HepG2 (cell line): ENCODE results near the gene KIN. TPM values are rescaled to one million over a fixed set of nuclear protein-coding genes. Genes with fewer than 3 reads are reported as not detected.

ENCODE experiments used
- ATAC-seq: fragments of 200-7000 bp; cut with Tn5 transposase; 3 replicates; pipeline ENCODE4 v1.9.1; 2020; ENCODE audit warnings: mild to moderate bottlenecking, moderate library complexity
- BruUV-seq: library from RNA; stranded (reverse); fragments of 400-500 nt; replicated peaks from 2 replicates; lab custom pipeline; 2021; lab: Mats Ljungman, UMichigan
- CTCF ChIA-PET: fragments of 300-600 bp; formaldehyde crosslinking; extraction: SDS; loops from one replicate; lab custom pipeline; 2021; ENCODE audit warnings: low total read pairs, inconsistent platforms, low intra/inter-chr PET ratio; lab: Yijun Ruan, JAX
- POLR2A ChIA-PET: fragments of 350-600 bp; sonication (Branson Sonifier 250); formaldehyde crosslinking; loops from one replicate; lab custom pipeline; 2020; ENCODE audit warnings: antibody characterized with exemption, inconsistent platforms; lab: Yijun Ruan, JAX
- DNase-seq: peaks from one replicate; pipeline ENCODE4 v3.0.0-alpha.2; 2015; ENCODE audit warnings: low spot score
- FAIRE-seq: peaks from 3 replicates; lab custom pipeline; 2011; peaks lifted over from hg19 to GRCh38; lab: Jason Lieb, UNC
- H2AFZ ChIP-seq: one replicate; pipeline ENCODE4 v1.6.1; 2011; ENCODE audit warnings: low read length, inconsistent platforms
- H3K27ac ChIP-seq: fragments of 300-600 bp; 3 replicates; pipeline ENCODE4 v1.8.0; 2011; ENCODE audit warnings: mixed run types, mild to moderate bottlenecking, mixed read lengths, low read length, inconsistent platforms; ENCODE audit not compliant: insufficient read depth; ENCODE audit errors: extremely low read length
- H3K27me3 ChIP-seq, 2 experiments: fragments of 200-600 bp in 1 of 2; 2 replicates in 1 of 2; 3 replicates in 1 of 2; pipeline versions ENCODE4 v1.6.0 to v1.8.0; 2011; ENCODE audit warnings: low read length in 2 of 2, mild to moderate bottlenecking in 2 of 2, moderate library complexity in 2 of 2, inconsistent platforms in 1 of 2; ENCODE audit not compliant: insufficient read depth in 2 of 2, control insufficient read depth in 1 of 2
- H3K36me3 ChIP-seq, 2 experiments: fragments of 200-600 bp in 1 of 2; replicated peaks in 1 of 2; 2 replicates in 1 of 2; 3 replicates in 1 of 2; pipeline versions ENCODE4 v1.5.1 to v1.8.0; 2011; ENCODE audit warnings: low read length in 2 of 2, inconsistent platforms in 1 of 2; ENCODE audit not compliant: insufficient read depth in 2 of 2, control insufficient read depth in 1 of 2
- H3K4me1 ChIP-seq: 2 replicates; pipeline ENCODE4 v1.5.1; 2012; ENCODE audit warnings: low read length, inconsistent platforms; ENCODE audit not compliant: insufficient read depth
- H3K4me2 ChIP-seq: 2 replicates; pipeline ENCODE4 v1.6.0; 2011; ENCODE audit warnings: low read depth, low read length, inconsistent platforms
- H3K4me3 ChIP-seq, 3 experiments: fragments of 200-600 bp in 1 of 3; sonication (generic), shearing (Covaris generic) in 1 of 3; replicated peaks in 1 of 3; 2 replicates each; pipeline ENCODE4 v1.5.1; 2011 to 2016; ENCODE audit warnings: low read length in 3 of 3, inconsistent platforms in 2 of 3, low read depth in 2 of 3, mild to moderate bottlenecking in 2 of 3, control low read depth in 1 of 3, mixed read lengths in 1 of 3; ENCODE audit not compliant: insufficient read depth in 1 of 3
- H3K79me2 ChIP-seq: one replicate; pipeline ENCODE4 v1.6.1; 2011; ENCODE audit warnings: low read length, inconsistent platforms; ENCODE audit not compliant: insufficient read depth
- H3K9ac ChIP-seq: 2 replicates; pipeline ENCODE4 v1.6.0; 2011; ENCODE audit warnings: mild to moderate bottlenecking, low read depth, low read length, inconsistent platforms; ENCODE audit not compliant: insufficient read depth
- H3K9me3 ChIP-seq: 2 replicates; pipeline ENCODE4 v1.5.1; 2012; ENCODE audit warnings: mild to moderate bottlenecking, low read length
- H4K20me1 ChIP-seq: 2 replicates; pipeline ENCODE4 v1.6.0; 2011; ENCODE audit warnings: inconsistent platforms, mild to moderate bottlenecking, low read length, moderate library complexity; ENCODE audit not compliant: insufficient read depth
- E2F5 ChIP-seq: sonication (generic); formaldehyde crosslinking; conservative IDR thresholded peaks from 2 replicates; pipeline ENCODE4 v1.4.0; 2020; ENCODE audit warnings: missing genetic modification reagents
- HIVEP1 ChIP-seq: sonication (generic); formaldehyde crosslinking; IDR thresholded peaks from 2 replicates; pipeline ENCODE4 v1.4.0; 2020; ENCODE audit warnings: mild to moderate bottlenecking, missing genetic modification reagents
- HNRNPUL1 ChIP-seq: fragments of 200-400 bp; formaldehyde crosslinking; IDR thresholded peaks from 2 replicates; pipeline ENCODE4 v1.6.1; 2017; ENCODE audit warnings: low read depth, mild to moderate bottlenecking, low read length, moderate library complexity
- MYPOP ChIP-seq: sonication (generic); formaldehyde crosslinking; IDR thresholded peaks from 2 replicates; pipeline ENCODE4 v1.8.1; 2023; ENCODE audit warnings: mild to moderate bottlenecking, moderate library complexity, missing genetic modification reagents
- POLR2A ChIP-seq, 2 experiments: IDR thresholded peaks; 2 replicates each; pipeline ENCODE4 v1.6.1; 2011; ENCODE audit warnings: low read depth in 2 of 2, low read length in 2 of 2, mild to moderate bottlenecking in 1 of 2, moderate library complexity in 1 of 2; ENCODE audit not compliant: insufficient read depth in 1 of 2
- POLR2AphosphoS5 ChIP-seq: IDR thresholded peaks from 2 replicates; pipeline ENCODE4 v1.6.1; 2012; ENCODE audit warnings: low read depth, low read length
- POLR2G ChIP-seq: fragments of 200-400 bp; formaldehyde crosslinking; IDR thresholded peaks from 2 replicates; pipeline ENCODE4 v1.6.1; 2018; ENCODE audit warnings: mild to moderate bottlenecking, low read depth, low read length, moderate library complexity
- RBM22 ChIP-seq: fragments of 200-400 bp; formaldehyde crosslinking; optimal IDR thresholded peaks from 2 replicates; pipeline ENCODE3; 2017; ENCODE audit warnings: mild to moderate bottlenecking, low read length, moderate library complexity
- ZNF121 ChIP-seq: sonication (generic); formaldehyde crosslinking; IDR thresholded peaks from 2 replicates; pipeline ENCODE4 v1.5.0; 2020; ENCODE audit warnings: mild to moderate bottlenecking, missing genetic modification reagents
- WGBS: methylation state at CpG from one replicate; pipeline ENCODE4 v1.1.6; 2017; ENCODE audit warnings: low lambda C conversion rate; 5-methylcytosine and 5-hydroxymethylcytosine counted together
- in situ Hi-C: cut with HindIII; loops from 2 replicates; pipeline ENCODE4 v1.10.0; 2017; ENCODE audit warnings: low pct_unique_long_range_greater_than_20kb; ENCODE audit not compliant: extremely low pct_ligation_motif_present
- intact Hi-C: fragments of 100-400 bp; cut with micrococcal nuclease; formaldehyde crosslinking; loops from one replicate; pipeline ENCODE4 v1.10.0; 2022; ENCODE audit not compliant: unreplicated experiment
- polyA plus RNA-seq, 8 experiments: library from polyadenylated mRNA; depleted of rRNA in 3 of 8; stranded (reverse) in 7 of 8; unstranded in 1 of 8; fragments of >200 nt; fragmentation: Illumina TruSeq in 4 of 8; extraction: Trizol in 4 of 8; gene quantifications; 2 replicates each; pipeline versions ENCODE4 v1.2.1 to v1.2.3, GENCODE V29; 2011 to 2016; ENCODE audit warnings: low read depth in 4 of 8, missing spikeins in 1 of 8, mixed read lengths in 1 of 8; ENCODE audit not compliant: insufficient read depth in 1 of 8
- total RNA-seq, 5 experiments: library from RNA; depleted of rRNA; stranded (reverse); fragments of >200 nt; fragmentation: Illumina TruSeq; extraction: Trizol; gene quantifications; 2 replicates each; pipeline ENCODE4 v1.2.3, GENCODE V29; 2016; ENCODE audit warnings: low read depth in 1 of 5

Gene KIN
- total and polyA plus RNA-seq, 2 of the 13 experiments (the other 11 are each of a cell fraction or from before 2014, with no cell fraction given): 4.9 to 23.2 TPM

- Histone ChIP-seq H3K4me1 (peaks cover 34% of the 10 kb centered on the region), H3K4me2 (no peak overlapping the region), H3K79me2 (no peaks in the 10 kb centered on the region), H3K9me3 (no peaks in the 10 kb centered on the region), H3K36me3 (peaks cover 9 to 34% of the 10 kb centered on the region in 2 experiments), H3K27me3 (no peaks in the 10 kb centered on the region), H4K20me1 (no peaks in the 10 kb centered on the region), H3K27ac (no peak overlapping the region), H3K4me3 (no peak overlapping the region), H3K9ac (no peak overlapping the region), H2AFZ (no peak overlapping the region)
- TF ChIP-seq MYPOP (CRISPR knock-in tag) (no peak), POLR2AphosphoS5 (0 out of 2 replicates have a peak, but pooled peaks have one; percentile 16), RBM22 (peak; percentile 70), ZNF121 (CRISPR knock-in tag) (peak; percentile 86), E2F5 (no peak), HIVEP1 (no peak), HNRNPUL1 (no peak), POLR2G (peak; percentile 29; the same call in 1 of the 2 replicates), POLR2A (IDR thresholded peaks at IDR 0.05; ENCODE audit: insufficient read depth in 1 of 2, low read depth in 2 of 2, low read length in 2 of 2) (peak in 1 of 2 experiments; percentile 33; a peak in 1 of 4 replicates)
- BruUV-seq: no TSS peak
- ATAC-seq: no peak
- intact Hi-C loops: no loop called here
- ChIA-PET POLR2A (interaction anchor here (0.8 to 2.8 kb wide), 4 partner anchors 9 to 21 kb away, joined by 3 to 10 read pairs (median 5); partner anchors contain the start of genes ATP5F1C, KIN and TAF3), CTCF (no interaction called here)
- 78% methylated on average over 4 of the region's 4 CpGs for WGBS
- in situ Hi-C loops: no loop called here
- DNase-seq: no peak
- FAIRE-seq: no peak
These were observed 21.0 kb upstream of the KIN start for GRCh38 chr10:7808686-7809267.
